Type B pancreatic cell (in vitro differentiated cells): ENCODE measurements around the gene CAMTA1. TPM values are rescaled to one million over a fixed set of nuclear protein-coding genes. Genes with fewer than 3 reads are reported as not detected.

ENCODE experiments used
- DNase-seq: peaks from one replicate; pipeline ENCODE4 v3.0.0; 2021; ENCODE audit warnings: mixed read lengths; ENCODE audit not compliant: unreplicated experiment; ENCODE audit errors: extremely low spot score
- H3K27ac Mint-ChIP-seq: 2 replicates; pipeline ENCODE4 v1.8.0; 2021; ENCODE audit warnings: mild to moderate bottlenecking, mixed read lengths
- H3K27me3 Mint-ChIP-seq: 2 replicates; pipeline ENCODE4 v1.8.0; 2021; ENCODE audit warnings: mixed read lengths
- H3K36me3 Mint-ChIP-seq: 2 replicates; pipeline ENCODE4 v1.8.0; 2021; ENCODE audit warnings: mixed read lengths
- H3K4me1 Mint-ChIP-seq: one replicate; pipeline ENCODE4 v1.8.0; 2021; ENCODE audit warnings: mixed read lengths; ENCODE audit not compliant: unreplicated experiment
- H3K4me3 Mint-ChIP-seq: 2 replicates; pipeline ENCODE4 v1.8.0; 2021; ENCODE audit warnings: mild to moderate bottlenecking, mixed read lengths
- H3K9me3 Mint-ChIP-seq: 2 replicates; pipeline ENCODE4 v1.8.0; 2021; ENCODE audit warnings: mixed read lengths
- CTCF ChIP-seq: fragments of 200-600 bp; sonication (generic); conservative IDR thresholded peaks from 2 replicates; pipeline ENCODE4 v1.5.0; 2021; ENCODE audit warnings: antibody characterized with exemption, mild to moderate bottlenecking
- total RNA-seq: library from RNA; stranded (reverse); gene quantifications from 2 replicates; pipeline ENCODE4 v1.2.1, GENCODE V29; 2021; ENCODE audit warnings: low replicate concordance

The CAMTA1 gene
- total RNA-seq, 1 donor from 2014 or later = 82.5 TPM

GRCh38 chr1:7298749-7299151 lies 513.5 kb downstream of the CAMTA1 start:
- Mint-ChIP-seq H3K4me3 (no peak overlapping the region), H3K27ac (no peak overlapping the region), H3K4me1 (peaks cover 21% of the 10 kb centered on the region)

DNA sequence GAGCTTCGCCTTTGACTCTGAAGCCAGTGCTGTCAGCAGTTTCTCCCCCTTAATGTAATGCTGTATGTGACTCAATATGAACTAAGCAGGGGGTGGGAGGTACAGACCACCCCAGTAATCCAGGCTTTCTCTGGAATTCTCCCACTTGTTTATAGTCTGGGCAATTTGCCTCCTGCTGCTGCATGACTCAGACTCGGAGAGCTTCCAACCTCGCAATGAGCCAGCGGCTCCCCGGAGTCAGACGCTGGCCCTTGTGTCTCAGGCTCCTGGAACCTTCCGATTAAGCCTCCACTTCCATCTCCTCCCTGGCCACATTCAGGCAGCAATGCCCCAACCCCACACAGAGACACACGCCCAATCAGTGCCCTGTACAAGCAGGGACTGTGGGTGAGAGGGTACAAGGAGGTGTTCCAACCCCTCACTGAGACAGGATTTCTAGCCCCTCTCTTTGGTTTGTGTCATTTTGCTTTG lies 514.1 kb downstream of the CAMTA1 start:
- DNase-seq = peak; percentile 56
- no peak for TF ChIP-seq CTCF
- no peak overlapping the region for H3K27ac Mint-ChIP-seq
- peaks cover 19% of the 10 kb centered on the region for H3K4me1 Mint-ChIP-seq
- H3K9me3 Mint-ChIP-seq = peaks cover 6% of the 10 kb centered on the region
- H3K36me3 Mint-ChIP-seq = no peaks in the 10 kb centered on the region
- H3K27me3 Mint-ChIP-seq = peaks cover 12% of the 10 kb centered on the region
- H3K4me3 Mint-ChIP-seq = peak overlapping the region; percentile 53

More at GRCh38 chr1:7298749-7299151, 513.5 kb downstream of the CAMTA1 start:
- Mint-ChIP-seq H3K36me3 (no peaks in the 10 kb centered on the region), H3K27me3 (peaks cover 12% of the 10 kb centered on the region), H3K9me3 (peaks cover 6% of the 10 kb centered on the region)
- DNase-seq = peak; percentile 24
- TF ChIP-seq CTCF = no peak

DNA sequence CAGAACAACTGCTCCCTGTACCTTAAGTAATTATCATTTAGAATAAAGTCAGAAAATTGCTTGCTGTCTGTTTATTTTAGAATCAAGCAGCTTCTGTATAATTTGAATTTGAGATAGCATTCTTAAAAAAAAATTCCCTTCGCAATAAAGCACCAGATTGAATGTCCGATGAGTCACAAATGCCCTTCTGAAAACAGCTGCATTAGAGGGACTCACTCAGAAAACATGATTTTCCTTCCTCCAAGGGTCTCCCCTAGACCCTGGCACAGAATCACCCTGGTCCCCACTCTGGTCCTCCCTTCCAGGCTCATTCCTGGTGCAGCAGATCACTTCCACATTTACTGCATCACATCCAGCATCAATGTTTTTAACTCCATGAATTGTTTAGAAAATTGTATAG lies 514.7 kb downstream of the CAMTA1 start:
- Mint-ChIP-seq H3K4me1 (peaks cover 19% of the 10 kb centered on the region), H3K4me3 (no peak overlapping the region), H3K27ac (no peak overlapping the region), H3K9me3 (peaks cover 6% of the 10 kb centered on the region), H3K36me3 (no peaks in the 10 kb centered on the region), H3K27me3 (peaks cover 9% of the 10 kb centered on the region)
- no peak for TF ChIP-seq CTCF
- DNase-seq = no peak

DNA sequence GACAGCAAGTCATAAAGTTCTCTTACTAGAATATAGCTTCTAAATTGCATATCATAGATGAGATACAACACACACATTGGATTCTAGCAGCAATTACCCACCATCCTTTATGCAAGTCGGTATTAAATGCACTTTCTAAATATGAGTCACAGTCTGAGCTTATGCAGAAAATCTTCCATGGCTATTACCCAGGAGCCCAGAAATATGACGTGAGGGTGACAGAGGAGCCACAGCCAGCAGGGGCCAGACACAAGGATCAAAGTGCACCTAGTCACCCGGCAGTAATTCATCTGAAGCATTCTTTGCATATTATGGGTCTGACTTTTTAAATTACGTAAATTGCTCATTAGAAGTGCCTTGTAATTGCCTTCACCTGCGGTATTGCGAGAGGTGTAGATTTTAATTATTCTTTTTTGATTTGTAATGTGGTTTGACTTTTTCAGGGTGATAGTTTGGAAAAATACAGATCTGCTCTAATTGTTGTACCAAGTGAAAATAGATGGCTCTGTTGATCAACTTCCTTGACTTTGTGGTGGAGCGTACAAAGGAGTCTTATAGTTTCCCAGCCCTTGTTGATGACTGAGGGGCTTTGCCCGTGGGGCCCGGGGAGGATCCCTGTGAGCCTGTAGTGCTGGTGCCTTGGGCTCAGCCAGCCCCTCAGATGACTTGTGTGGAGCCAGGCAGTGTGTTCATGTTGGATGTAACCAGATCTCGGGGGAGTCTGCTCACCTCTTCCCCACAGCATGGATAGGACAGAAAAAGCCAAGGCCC lies 515.8 kb downstream of the CAMTA1 start:
- H3K9me3 Mint-ChIP-seq = peaks cover 10% of the 10 kb centered on the region

DNA sequence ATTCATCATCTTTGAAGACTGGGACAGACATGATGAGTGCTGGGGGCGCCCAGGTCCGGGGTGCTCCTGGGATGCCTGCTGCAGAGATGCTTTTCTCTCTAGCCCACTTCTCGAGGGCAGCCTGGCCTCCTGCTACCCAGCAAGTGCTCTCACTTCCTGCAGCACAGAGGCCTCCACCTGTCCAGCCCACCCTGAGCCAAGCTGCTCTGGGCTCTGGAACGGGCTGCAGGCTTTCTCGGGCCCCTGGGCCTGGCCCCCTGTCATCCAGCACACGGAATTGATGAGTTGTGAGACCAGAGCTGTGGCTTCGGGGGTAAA lies 516.4 kb downstream of the CAMTA1 start:
- Mint-ChIP-seq H3K4me1 (peaks cover 19% of the 10 kb centered on the region), H3K27me3 (peaks cover 6% of the 10 kb centered on the region), H3K27ac (no peak overlapping the region), H3K36me3 (no peaks in the 10 kb centered on the region), H3K4me3 (no peak overlapping the region), H3K9me3 (peaks cover 9% of the 10 kb centered on the region)
- DNase-seq = peak; percentile 42
- no peak for TF ChIP-seq CTCF

More for the DNA sequence above, 515.8 kb downstream of the CAMTA1 start:
- Mint-ChIP-seq H3K4me1 (peaks cover 19% of the 10 kb centered on the region), H3K36me3 (no peaks in the 10 kb centered on the region), H3K27ac (no peak overlapping the region), H3K27me3 (peaks cover 9% of the 10 kb centered on the region), H3K4me3 (no peak overlapping the region)
- no peak for TF ChIP-seq CTCF
- DNase-seq = peak; percentile 42
